ENCODE measurements around the gene CNOT6L. TPM values are rescaled to one million over a fixed set of nuclear protein-coding genes. Genes with fewer than 3 reads are reported as not detected.

Gene CNOT6L
- total RNA-seq, 3 donors from 2014 or later (not counting 1 experiment from before 2014, with no cell fraction given) = 172 to 237 (median 193) TPM

DNA sequence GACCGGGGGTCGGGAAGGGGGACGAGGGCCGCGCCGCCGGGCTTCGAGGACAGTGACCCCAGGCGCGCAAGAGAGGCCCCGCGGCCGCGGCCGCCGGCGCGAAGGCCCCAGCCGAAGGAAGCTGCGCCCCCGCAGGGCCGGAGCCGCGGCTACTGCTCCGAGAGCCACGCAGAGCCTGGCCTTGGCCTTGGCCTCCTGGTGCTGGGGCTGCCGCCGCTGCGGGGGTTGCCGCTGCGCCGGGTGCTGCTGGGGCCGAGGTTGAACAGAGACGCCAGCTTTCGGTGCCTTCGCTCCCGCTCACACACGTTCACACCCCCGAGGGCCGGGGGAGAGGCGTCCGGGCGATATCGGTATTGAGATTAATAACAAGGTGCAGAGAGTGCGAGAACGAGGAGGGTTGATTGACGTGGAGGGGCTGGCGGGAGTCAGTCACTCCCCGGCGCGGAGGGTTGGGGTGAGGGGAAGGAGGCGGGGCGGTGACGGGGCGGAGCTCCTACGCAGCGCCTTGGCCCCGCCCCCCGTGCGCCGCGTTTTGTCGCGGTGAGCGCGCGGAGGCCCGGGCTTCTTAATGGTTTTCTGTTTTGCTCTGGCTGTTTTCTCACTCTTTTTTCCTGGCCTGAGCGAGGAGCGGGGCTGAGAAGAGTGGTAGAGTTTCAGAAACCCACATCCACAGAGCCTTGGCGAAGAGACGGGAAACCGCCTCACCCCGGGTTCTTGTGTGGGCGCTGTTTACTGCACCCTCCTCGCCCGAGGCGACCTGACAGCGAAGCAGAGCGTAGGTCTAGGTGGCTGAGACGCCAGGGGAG, 878 bp upstream of the CNOT6L start:
- Mint-ChIP-seq H3K27ac (peak overlapping the region; percentile 99 to 100), H3K9me3 (no peaks in the 10 kb centered on the region), H3K27me3 (ENCODE audit: low read depth in 2 of 2) (no peaks in the 10 kb centered on the region), H3K4me3 (peak overlapping the region; percentile 88), H3K36me3 (peaks cover 15% of the 10 kb centered on the region), H3K4me1 (peaks cover 59 to 67% of the 10 kb centered on the region in 2 donors)
- no peak for TF ChIP-seq CTCF (IDR thresholded peaks at IDR 0.05)
- Histone ChIP-seq H3K27me3 (ENCODE audit: control insufficient read depth, insufficient read depth, low read length) (no peaks in the 10 kb centered on the region), H3K9me3 (ENCODE audit: control insufficient read depth, insufficient read depth, low read length) (no peaks in the 10 kb centered on the region), H3K36me3 (ENCODE audit: control insufficient read depth, insufficient read depth, low read length) (no peaks in the 10 kb centered on the region), H3K4me1 (ENCODE audit: control insufficient read depth, insufficient read depth, low read length) (peaks cover 34% of the 10 kb centered on the region), H3K4me3 (ENCODE audit: low read length) (peak overlapping the region; percentile 78), H3K27ac (ENCODE audit: low read length) (peak overlapping the region; percentile 95)
- DNase-seq (peak; percentile 95 to 98), ATAC-seq (peak; percentile 72 to 90 (median 77))
- intact Hi-C loops (cut with micrococcal nuclease) = loop anchor here (1.0 to 5.0 kb wide), 4 partner anchors 34 to 83 kb away; partner anchors contain the start of gene MRPL1
- WGBS (ENCODE audit: insufficient coverage) = under 1% methylated on average over 79 of the region's 81 CpGs

DNA sequence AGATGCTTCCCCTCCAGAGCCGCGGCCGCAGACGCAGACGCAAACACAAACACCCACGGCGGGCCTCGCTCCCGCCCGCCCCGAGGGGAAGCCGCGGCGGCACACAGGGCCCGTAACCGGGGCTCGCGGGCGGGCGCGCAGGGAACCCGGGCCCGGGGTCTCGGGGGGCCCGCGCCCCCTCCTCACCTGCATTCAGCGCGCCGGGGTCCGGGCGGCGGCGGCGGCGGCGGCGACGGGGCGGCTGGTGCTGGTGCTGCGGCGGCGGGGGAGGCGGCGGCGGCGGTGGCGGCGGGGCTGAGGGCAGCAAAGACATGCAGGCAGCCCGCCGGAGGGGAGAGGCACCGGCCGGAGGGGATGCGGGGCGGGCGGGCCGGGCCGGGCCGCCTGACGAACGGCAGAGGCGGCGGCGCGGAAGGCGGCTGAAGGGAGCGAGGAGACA, 255 bp upstream of the CNOT6L start:
- no peaks in the 10 kb centered on the region for H3K9me3 Mint-ChIP-seq
- peak overlapping the region; percentile 99 to 100 for H3K27ac Mint-ChIP-seq
- peak; percentile 30 to 52 (median 48) for ATAC-seq
- H3K4me1 Mint-ChIP-seq = peaks cover 60 to 68% of the 10 kb centered on the region in 2 donors
- peak in 1 of 2 donors; percentile 94 for DNase-seq
- H3K4me3 ChIP-seq (ENCODE audit: low read length) = peak overlapping the region; percentile 89
- no peaks in the 10 kb centered on the region for H3K9me3 ChIP-seq (ENCODE audit: control insufficient read depth, insufficient read depth, low read length)
- WGBS (ENCODE audit: insufficient coverage) = under 1% methylated on average over 66 of the region's 66 CpGs
- H3K36me3 Mint-ChIP-seq = peaks cover 15% of the 10 kb centered on the region
- no peaks in the 10 kb centered on the region for H3K27me3 Mint-ChIP-seq (ENCODE audit: low read depth in 2 of 2)
- peak overlapping the region; percentile 100 for H3K4me3 Mint-ChIP-seq
- H3K27ac ChIP-seq (ENCODE audit: low read length) = peak overlapping the region; percentile 95
- no peak for TF ChIP-seq CTCF (IDR thresholded peaks at IDR 0.05)
- H3K27me3 ChIP-seq (ENCODE audit: control insufficient read depth, insufficient read depth, low read length) = no peaks in the 10 kb centered on the region
- no peaks in the 10 kb centered on the region for H3K36me3 ChIP-seq (ENCODE audit: control insufficient read depth, insufficient read depth, low read length)
- intact Hi-C loops (cut with micrococcal nuclease) = loop anchor here (5.0 kb wide), 2 partner anchors 37 to 82 kb away; no protein-coding TSS in a partner anchor
- peaks cover 34% of the 10 kb centered on the region for H3K4me1 ChIP-seq (ENCODE audit: control insufficient read depth, insufficient read depth, low read length)

GRCh38 chr4:77818073-77818601, 1.0 kb downstream of the CNOT6L start:
- intact Hi-C loops (cut with micrococcal nuclease) = loop anchor here (5.0 kb wide), 2 partner anchors 36 to 81 kb away; no protein-coding TSS in a partner anchor
- peaks cover 31% of the 10 kb centered on the region for H3K4me1 ChIP-seq (ENCODE audit: control insufficient read depth, insufficient read depth, low read length)
- peak overlapping the region; percentile 95 for H3K27ac ChIP-seq (ENCODE audit: low read length)
- peak overlapping the region; percentile 89 for H3K4me3 ChIP-seq (ENCODE audit: low read length)
- peak in 1 of 2 donors; percentile 74 for DNase-seq
- peaks cover 15% of the 10 kb centered on the region for H3K36me3 Mint-ChIP-seq
- H3K4me1 Mint-ChIP-seq = peaks cover 73 to 81% of the 10 kb centered on the region in 2 donors
- H3K27me3 Mint-ChIP-seq (ENCODE audit: low read depth in 2 of 2) = no peaks in the 10 kb centered on the region
- peak; percentile 37 for TF ChIP-seq CTCF (IDR thresholded peaks at IDR 0.05)
- no peaks in the 10 kb centered on the region for H3K27me3 ChIP-seq (ENCODE audit: control insufficient read depth, insufficient read depth, low read length)
- peak overlapping the region; percentile 99 to 100 for H3K27ac Mint-ChIP-seq
- WGBS (ENCODE audit: insufficient coverage) = 0% methylated on average over 13 of the region's 13 CpGs
- H3K9me3 ChIP-seq (ENCODE audit: control insufficient read depth, insufficient read depth, low read length) = no peaks in the 10 kb centered on the region
- no peaks in the 10 kb centered on the region for H3K36me3 ChIP-seq (ENCODE audit: control insufficient read depth, insufficient read depth, low read length)
- no peak for ATAC-seq
- no peaks in the 10 kb centered on the region for H3K9me3 Mint-ChIP-seq
- H3K4me3 Mint-ChIP-seq = peak overlapping the region; percentile 100
